Esophagus mucosa (tissue), 1 donor: ENCODE measurements around the gene LDLRAP1. TPM values are rescaled to one million over a fixed set of nuclear protein-coding genes. Genes with fewer than 3 reads are reported as not detected.

Source experiments
- ATAC-seq: fragments of 200-7000 bp; cut with Tn5 transposase; one replicate; pipeline ENCODE4 v1.9.1; 2020
- total RNA-seq: library from RNA; stranded (reverse); gene quantifications from one replicate; pipeline ENCODE4 v1.2.4, GENCODE V29; 2023
- donor health status: DM: yes; HTN: yes; CAD: no.

Gene LDLRAP1
- total RNA-seq, 1 donor from 2014 or later: 18.8 TPM

- ATAC-seq: peak; percentile 3
Observed at GRCh38 chr1:25544243-25544764, 898 bp downstream of the LDLRAP1 start.

GRCh38 chr1:25544819-25545218 is 1.4 kb downstream of the LDLRAP1 start:
- ATAC-seq: peak; percentile 31

GRCh38 chr1:25545767-25546166 is 2.4 kb downstream of the LDLRAP1 start:
- no peak for ATAC-seq

GRCh38 chr1:25546193-25546592 is 2.8 kb downstream of the LDLRAP1 start:
- no peak for ATAC-seq

GRCh38 chr1:25548601-25549000 is 5.2 kb downstream of the LDLRAP1 start:
- no peak for ATAC-seq

- peak; percentile 78 for ATAC-seq
Observed at GRCh38 chr1:25549273-25550154, 6.1 kb downstream of the LDLRAP1 start.

- ATAC-seq: peak; percentile 43
Observed at GRCh38 chr1:25550155-25550506, 6.7 kb downstream of the LDLRAP1 start.

- ATAC-seq: no peak
Observed at GRCh38 chr1:25550683-25551310, 7.4 kb downstream of the LDLRAP1 start.

- no peak for ATAC-seq
Observed at GRCh38 chr1:25553749-25554429, 10.5 kb downstream of the LDLRAP1 start.

- no peak for ATAC-seq
Observed at GRCh38 chr1:25554430-25554780, 11.0 kb downstream of the LDLRAP1 start.

GRCh38 chr1:25554886-25555752 is 11.7 kb downstream of the LDLRAP1 start:
- ATAC-seq: no peak

GRCh38 chr1:25555753-25556092 is 12.3 kb downstream of the LDLRAP1 start:
- no peak for ATAC-seq

GRCh38 chr1:25556132-25556670 is 12.8 kb downstream of the LDLRAP1 start:
- ATAC-seq: peak; percentile 3

GRCh38 chr1:25556791-25557476 is 13.5 kb downstream of the LDLRAP1 start:
- peak; percentile 66 for ATAC-seq

- no peak for ATAC-seq
Observed at GRCh38 chr1:25557543-25557942, 14.1 kb downstream of the LDLRAP1 start.

GRCh38 chr1:25559031-25559430 is 15.6 kb downstream of the LDLRAP1 start:
- no peak for ATAC-seq

- ATAC-seq: no peak
Observed at GRCh38 chr1:25560001-25560400, 16.6 kb downstream of the LDLRAP1 start.

- peak; percentile 34 for ATAC-seq
Observed at GRCh38 chr1:25560788-25561187, 17.4 kb downstream of the LDLRAP1 start.

GRCh38 chr1:25561421-25562100 is 18.2 kb downstream of the LDLRAP1 start:
- no peak for ATAC-seq

GRCh38 chr1:25562101-25562927 is 18.9 kb downstream of the LDLRAP1 start:
- peak; percentile 38 for ATAC-seq
